ENCODE results near the gene PRR23A. TPM values are rescaled to one million over a fixed set of nuclear protein-coding genes. Genes with fewer than 3 reads are reported as not detected.

The PRR23A gene
- total and polyA plus RNA-seq, 2 of the 8 experiments (the other 6 are each of a cell fraction or from before 2014, with no cell fraction given) = not detected

DNA sequence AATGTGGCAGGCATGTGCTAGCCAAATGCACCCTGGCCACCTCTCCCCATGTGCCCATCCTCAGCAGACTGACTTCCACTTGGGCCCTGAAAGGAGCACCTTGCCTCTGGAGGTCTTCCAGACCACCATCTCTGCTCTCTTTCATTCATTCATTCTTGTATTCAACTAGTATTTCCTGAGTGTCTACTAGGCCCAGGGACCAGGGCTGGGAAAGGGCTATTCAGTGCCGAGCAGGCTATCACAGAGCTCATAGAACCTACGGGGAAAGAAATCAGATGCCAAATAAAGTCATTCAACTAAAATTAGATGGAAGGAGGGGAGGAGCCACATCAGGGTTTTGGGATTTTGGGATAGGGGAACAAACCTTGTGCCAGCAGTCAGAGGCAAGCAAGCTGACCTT is 18.9 kb downstream of the PRR23A start:
- Histone ChIP-seq H2BK20ac (ENCODE audit: low read length) (no peak overlapping the region), H3K79me2 (ENCODE audit: control insufficient read depth in 1 of 2, insufficient read depth in 2 of 2, low read length in 2 of 2) (no peaks in the 10 kb centered on the region), H3K9me3 (ENCODE audit: insufficient read depth in 2 of 2, low read depth in 1 of 2, low read length in 1 of 2) (no peaks in the 10 kb centered on the region), H3K27ac (ENCODE audit: low read depth, low read length) (no peak overlapping the region), H3K4me3 (ENCODE audit: extremely low read depth in 1 of 4, insufficient read depth in 2 of 4, low read depth in 3 of 4, low read length in 4 of 4) (no peak overlapping the region), H2BK5ac (ENCODE audit: low read depth, low read length) (no peak overlapping the region), H3K23ac (ENCODE audit: insufficient read length) (no peak overlapping the region), H3K79me1 (ENCODE audit: low read depth, low read length) (no peaks in the 10 kb centered on the region), H3K27me3 (replicated peaks in 1 of 4; ENCODE audit: control insufficient read depth in 3 of 4, extremely low read depth in 1 of 4, insufficient read depth in 3 of 4, low read length in 3 of 4) (no peaks in the 10 kb centered on the region), H3K14ac (ENCODE audit: insufficient read length) (no peak overlapping the region), H2AFZ (ENCODE audit: low read length) (no peak overlapping the region; the same call in 1 of the 2 replicates), H3K23me2 (ENCODE audit: low read depth, low read length) (no peaks in the 10 kb centered on the region), H3K4me1 (replicated peaks in 1 of 4; ENCODE audit: control insufficient read depth in 3 of 4, insufficient read depth in 4 of 4, low read length in 3 of 4) (no peaks in the 10 kb centered on the region), H3K56ac (replicated peaks; ENCODE audit: insufficient read length, low read depth, low read length) (no peak overlapping the region), H3K36me3 (ENCODE audit: control insufficient read depth in 2 of 4, insufficient read depth in 4 of 4, low read length in 3 of 4) (no peaks in the 10 kb centered on the region), H4K91ac (replicated peaks; ENCODE audit: insufficient read length, low read length) (no peak overlapping the region), H2AK5ac (ENCODE audit: low read depth, low read length) (no peak overlapping the region), H4K20me1 (replicated peaks in 1 of 2; ENCODE audit: control insufficient read depth in 1 of 2, insufficient read depth in 2 of 2, low read length in 2 of 2) (no peaks in the 10 kb centered on the region), H3K9ac (replicated peaks in 1 of 4; ENCODE audit: extremely low read depth in 1 of 4, low read depth in 3 of 4, low read length in 3 of 4) (no peak overlapping the region), H2BK12ac (ENCODE audit: low read depth, low read length) (no peak overlapping the region), H3K18ac (ENCODE audit: extremely low read depth, low read length) (no peak overlapping the region; the same call in 1 of the 2 replicates), H3K4ac (replicated peaks; ENCODE audit: insufficient read length, low read depth, low read length) (no peak overlapping the region), H4K5ac (ENCODE audit: insufficient read length, low read depth, low read length) (no peak overlapping the region), H2BK15ac (ENCODE audit: low read length) (no peak overlapping the region), H3K4me2 (ENCODE audit: insufficient read depth in 1 of 2, low read depth in 2 of 2, low read length in 2 of 2) (no peak overlapping the region), H2BK120ac (replicated peaks; ENCODE audit: low read depth, low read length) (no peak overlapping the region), H4K8ac (ENCODE audit: extremely low read depth, insufficient read depth, low read length) (peak overlapping the region; percentile 57; the same call in 1 of the 2 replicates)
- FAIRE-seq = no peak
- ChIA-PET POLR2A (ENCODE audit: partially characterized antibody) (no interaction called here), CTCF (ENCODE audit: partially characterized antibody) (interaction anchor here (0.8 to 4.1 kb wide), 8 partner anchors 7 to 342 kb away, joined by 3 to 18 read pairs (median 4); partner anchors contain the start of gene FOXL2NB)
- no peak for DNase-seq (ENCODE audit: low read depth in 1 of 2, low spot score in 2 of 2)
- WGBS, 2 experiments (ENCODE audit: extremely low coverage in 1 of 2, insufficient coverage in 1 of 2, insufficient read length in 1 of 2, insufficient replicate concordance in 2 of 2, low coverage in 1 of 2, low lambda C conversion rate in 2 of 2, missing lambda C conversion rate in 1 of 2) = 81% methylated on average over 2 of the region's 2 CpGs; no CpG with 5 or more reads in 1 of the 2 experiments
- TF ChIP-seq EGR1 (IDR thresholded peaks at IDR 0.05; ENCODE audit: borderline replicate concordance, low read depth, low read length) (no peak), GTF2F1 (IDR thresholded peaks at IDR 0.05; ENCODE audit: borderline replicate concordance, low read depth, low read length) (no peak)

Data from H1 (cell line).